ENCODE results near the gene SYNGAP1. TPM values are rescaled to one million over a fixed set of nuclear protein-coding genes. Genes with fewer than 3 reads are reported as not detected.

SYNGAP1 gene
- total and polyA plus RNA-seq, 2 of the 4 experiments (the other 2 are of a cell fraction), result 1.4 to 17.0 TPM

DNA sequence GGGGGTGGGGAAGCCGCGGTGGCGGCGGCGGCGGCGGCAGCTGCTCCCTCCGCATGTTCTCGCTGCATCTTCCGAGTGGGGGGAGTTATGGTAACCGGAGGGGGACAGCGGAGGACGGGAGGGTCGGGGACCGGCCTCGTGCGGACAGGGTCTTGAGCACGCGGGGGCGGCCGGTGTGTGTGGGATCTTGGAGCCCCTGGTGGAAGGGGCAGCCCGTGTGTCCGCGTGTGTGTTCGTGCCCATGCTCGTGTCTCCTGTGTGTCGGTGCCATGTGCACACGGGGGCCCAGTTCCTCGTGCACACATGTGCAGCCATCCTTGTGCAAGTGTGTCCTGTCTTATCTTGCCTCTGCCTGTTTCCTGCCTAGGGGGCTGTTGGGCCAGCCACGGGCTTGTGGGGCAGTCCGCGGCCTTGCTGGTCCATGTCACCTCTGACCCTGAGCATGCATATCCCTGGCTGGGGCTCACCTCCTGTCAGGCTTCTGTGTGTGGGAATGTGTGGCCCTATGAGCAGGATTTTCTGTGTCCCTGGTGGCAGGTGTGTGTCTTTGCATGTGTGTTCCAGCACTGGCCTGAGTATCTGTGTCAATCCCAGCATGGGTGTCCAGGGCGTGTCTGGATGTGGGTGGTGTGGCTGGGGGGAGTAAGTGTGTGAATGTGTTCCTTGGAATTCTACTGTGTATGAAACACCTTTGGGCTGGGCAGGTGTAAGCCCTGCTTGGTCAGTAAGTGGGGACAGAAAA is 8.5 kb downstream of the SYNGAP1 start:
- ChIA-PET CTCF (interaction anchor here (0.9 kb wide), 1 partner anchor 10 kb away, joined by 3 read pairs; no protein-coding TSS in a partner anchor), POLR2A (ENCODE audit: unreplicated experiment) (no interaction called here)
- H2AFZ ChIP-seq (replicated peaks; ENCODE audit: low read length, poor library complexity), result peak overlapping the region; percentile 75
- H3K56ac ChIP-seq (ENCODE audit: extremely low read depth, insufficient read depth, low read length), result no peak overlapping the region
- H4K8ac ChIP-seq (ENCODE audit: low read depth in 2 of 2, low read length in 2 of 2), result peak overlapping the region in 1 of 2 experiments; percentile 54; a peak in 1 of 4 replicates
- dilution Hi-C loops (cut with HindIII; ENCODE audit: low sequenced_read_pairs, unreplicated experiment) (no loop called here), in situ Hi-C loops (cut with MboI; ENCODE audit: low sequenced_read_pairs) (no loop called here), intact Hi-C loops (cut with micrococcal nuclease) (no loop called here)
- peak overlapping the region; percentile 33; the same call in 1 of the 2 replicates for H3K27ac ChIP-seq (ENCODE audit: insufficient read depth, low read length)
- H2AK5ac ChIP-seq (ENCODE audit: low read depth, low read length), result peak overlapping the region; percentile 81
- BruUV-seq (replicated peaks), result no TSS peak
- peak overlapping the region; percentile 92 for H2AK9ac ChIP-seq (replicated peaks; ENCODE audit: low read depth, low read length, poor library complexity)
- no peaks in the 10 kb centered on the region for H3K9me3 ChIP-seq (ENCODE audit: control insufficient read depth, insufficient read depth, low read length)
- ATAC-seq (ENCODE audit: low read depth) (no peak), DNase-seq (no peak)
- no peak overlapping the region; the same call in 1 of the 2 replicates for H4K91ac ChIP-seq (ENCODE audit: insufficient read depth, low read depth, low read length)
- peak overlapping the region; percentile 59; the same call in 1 of the 2 replicates for H3K9ac ChIP-seq (ENCODE audit: low read depth, low read length)
- H3K79me1 ChIP-seq (ENCODE audit: low read depth in 1 of 2, low read length in 2 of 2), result peaks cover 37 to 93% of the 10 kb centered on the region in 2 experiments
- peak overlapping the region; percentile 61 for H3K4ac ChIP-seq (ENCODE audit: low read depth, low read length)
- peaks cover 18% of the 10 kb centered on the region for H3K36me3 ChIP-seq (ENCODE audit: control insufficient read depth, insufficient read depth, low read length)
- no peak overlapping the region for H4K5ac ChIP-seq (ENCODE audit: low read depth, low read length)
- H3K9me1 ChIP-seq (ENCODE audit: insufficient read depth, low read length), result peaks cover 40% of the 10 kb centered on the region
- peaks cover 44% of the 10 kb centered on the region for H3K4me1 ChIP-seq (ENCODE audit: control insufficient read depth, insufficient read depth, low read length)
- 10% methylated on average over 24 of the region's 33 CpGs; no CpG with 5 or more reads in 1 of the 2 experiments for WGBS, 2 experiments (ENCODE audit: extremely low coverage in 2 of 2, insufficient read length in 1 of 2)
- peak overlapping the region; percentile 94 for H3K4me3 ChIP-seq (ENCODE audit: insufficient read depth, low read depth, low read length)
- H3K27me3 ChIP-seq (ENCODE audit: control insufficient read depth, insufficient read depth, low read length), result no peaks in the 10 kb centered on the region
- TF ChIP-seq CHD1 (IDR thresholded peaks at IDR 0.05; ENCODE audit: low read depth, low read length) (no peak), POLR2A (IDR thresholded peaks at IDR 0.05; ENCODE audit: low read depth, low read length) (no peak), MXI1 (IDR thresholded peaks at IDR 0.05; ENCODE audit: borderline replicate concordance, low read depth, low read length) (peak; percentile 55; the same call in 1 of the 2 replicates), RAD21 (IDR thresholded peaks at IDR 0.05; ENCODE audit: low read length) (0 out of 2 replicates have a peak, but pooled peaks have one; percentile 9)
- H2BK5ac ChIP-seq (ENCODE audit: low read depth, low read length, poor library complexity, severe bottlenecking), result no peak overlapping the region
- 0 out of 2 replicates have a peak overlapping the region, but pooled peaks have one; percentile 14 for H3K14ac ChIP-seq (replicated peaks; ENCODE audit: low read depth, low read length)
- H2BK15ac ChIP-seq (ENCODE audit: low read depth, low read length), result no peak overlapping the region
- H3K23ac ChIP-seq (ENCODE audit: low read depth, low read length), result peak overlapping the region; percentile 88
- peak overlapping the region; percentile 96 for H3K4me2 ChIP-seq (ENCODE audit: low read depth, low read length)
- peak overlapping the region; percentile 4; the same call in 1 of the 2 replicates for H3K18ac ChIP-seq (ENCODE audit: low read depth, low read length)
- no peak overlapping the region for H2BK20ac ChIP-seq (ENCODE audit: low read depth, low read length)
- H2BK120ac ChIP-seq (ENCODE audit: low read depth, low read length), result peak overlapping the region; percentile 32; the same call in 1 of the 2 replicates
- H4K20me1 ChIP-seq (ENCODE audit: insufficient read depth, low read length), result peaks cover 40% of the 10 kb centered on the region
